Progenitor cell of endocrine pancreas (in vitro differentiated cells): ENCODE data around the gene MBP. TPM values are rescaled to one million over a fixed set of nuclear protein-coding genes. Genes with fewer than 3 reads are reported as not detected.

Experiments used
- DNase-seq: peaks from one replicate; pipeline ENCODE4 v3.0.0; 2021; ENCODE audit warnings: low spot score; ENCODE audit not compliant: unreplicated experiment
- H3K27ac Mint-ChIP-seq: 2 replicates; pipeline ENCODE4 v1.8.0; 2021; ENCODE audit warnings: mild to moderate bottlenecking, moderate library complexity, mixed read lengths
- H3K27me3 Mint-ChIP-seq: 2 replicates; pipeline ENCODE4 v1.8.0; 2021; ENCODE audit warnings: mixed read lengths
- H3K36me3 Mint-ChIP-seq: 2 replicates; pipeline ENCODE4 v1.8.0; 2022; ENCODE audit warnings: mixed read lengths; ENCODE audit not compliant: insufficient read depth
- H3K4me1 Mint-ChIP-seq: 2 replicates; pipeline ENCODE4 v1.8.0; 2021; ENCODE audit warnings: low read depth, mixed read lengths
- H3K4me3 Mint-ChIP-seq: 2 replicates; pipeline ENCODE4 v1.8.0; 2021; ENCODE audit warnings: low read depth, mild to moderate bottlenecking, moderate library complexity, mixed read lengths
- H3K9me3 Mint-ChIP-seq: 2 replicates; pipeline ENCODE4 v1.8.0; 2021; ENCODE audit warnings: low read depth, mixed read lengths
- total RNA-seq: library from RNA; stranded (reverse); gene quantifications from 2 replicates; pipeline ENCODE4 v1.2.1, GENCODE V29; 2021
- TF ChIP-seq, protein P1 (sequence below): fragments of 200-600 bp; sonication (generic); IDR thresholded peaks from one replicate; pipeline ENCODE4 v1.5.0; 2021; ENCODE audit warnings: antibody characterized with exemption, mild to moderate bottlenecking; ENCODE audit not compliant: unreplicated experiment

Gene MBP
- total RNA-seq, 1 donor from 2014 or later: 38.4 TPM

DNA sequence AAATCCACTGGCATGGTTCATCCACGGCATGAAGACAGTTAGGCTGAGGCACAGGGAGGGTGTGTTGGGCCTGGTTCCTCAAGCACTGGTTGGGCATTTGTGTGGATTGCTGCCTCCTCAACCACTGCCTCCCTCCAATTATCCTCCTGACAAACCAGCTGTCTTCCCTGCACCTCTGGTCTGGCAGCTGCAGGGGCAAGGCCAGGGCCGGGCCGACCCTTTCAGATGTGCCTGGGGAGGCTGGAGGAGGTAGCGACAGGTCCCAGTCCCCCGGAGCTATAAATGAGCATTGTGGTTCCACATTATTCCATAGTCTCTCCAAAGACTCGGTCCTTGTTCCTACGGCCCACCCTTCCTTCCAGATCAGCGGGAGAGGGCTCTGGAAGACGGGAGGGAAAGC is 86.2 kb downstream of the MBP start:
- no peak for DNase-seq
- peaks cover 19% of the 10 kb centered on the region for H3K36me3 Mint-ChIP-seq
- TF ChIP-seq, protein P1, sequence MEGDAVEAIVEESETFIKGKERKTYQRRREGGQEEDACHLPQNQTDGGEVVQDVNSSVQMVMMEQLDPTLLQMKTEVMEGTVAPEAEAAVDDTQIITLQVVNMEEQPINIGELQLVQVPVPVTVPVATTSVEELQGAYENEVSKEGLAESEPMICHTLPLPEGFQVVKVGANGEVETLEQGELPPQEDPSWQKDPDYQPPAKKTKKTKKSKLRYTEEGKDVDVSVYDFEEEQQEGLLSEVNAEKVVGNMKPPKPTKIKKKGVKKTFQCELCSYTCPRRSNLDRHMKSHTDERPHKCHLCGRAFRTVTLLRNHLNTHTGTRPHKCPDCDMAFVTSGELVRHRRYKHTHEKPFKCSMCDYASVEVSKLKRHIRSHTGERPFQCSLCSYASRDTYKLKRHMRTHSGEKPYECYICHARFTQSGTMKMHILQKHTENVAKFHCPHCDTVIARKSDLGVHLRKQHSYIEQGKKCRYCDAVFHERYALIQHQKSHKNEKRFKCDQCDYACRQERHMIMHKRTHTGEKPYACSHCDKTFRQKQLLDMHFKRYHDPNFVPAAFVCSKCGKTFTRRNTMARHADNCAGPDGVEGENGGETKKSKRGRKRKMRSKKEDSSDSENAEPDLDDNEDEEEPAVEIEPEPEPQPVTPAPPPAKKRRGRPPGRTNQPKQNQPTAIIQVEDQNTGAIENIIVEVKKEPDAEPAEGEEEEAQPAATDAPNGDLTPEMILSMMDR: no peak
- no peaks in the 10 kb centered on the region for H3K9me3 Mint-ChIP-seq
- H3K27ac Mint-ChIP-seq: no peak overlapping the region
- H3K4me1 Mint-ChIP-seq: no peaks in the 10 kb centered on the region
- no peaks in the 10 kb centered on the region for H3K27me3 Mint-ChIP-seq
- no peak overlapping the region for H3K4me3 Mint-ChIP-seq

DNA sequence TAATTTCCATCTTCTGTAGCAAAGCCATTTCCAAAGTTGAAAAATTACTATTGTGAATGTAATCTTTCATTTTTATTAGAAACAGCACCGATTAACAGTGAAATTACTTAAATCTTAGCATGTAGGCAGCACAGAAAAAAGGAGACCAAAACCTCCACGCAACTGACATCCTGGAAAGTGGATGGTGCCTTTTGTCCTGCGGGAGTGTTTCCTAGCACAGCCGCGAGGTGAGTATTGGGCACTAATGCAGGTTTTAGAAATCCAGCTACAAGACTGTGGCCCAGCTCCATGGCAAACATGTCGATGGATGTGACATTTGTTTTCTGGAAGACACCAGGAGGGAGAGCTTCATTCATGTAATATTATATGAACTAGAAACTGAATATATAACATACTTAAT is 86.9 kb downstream of the MBP start:
- DNase-seq: no peak
- no peaks in the 10 kb centered on the region for H3K27me3 Mint-ChIP-seq
- H3K4me3 Mint-ChIP-seq: no peak overlapping the region
- peaks cover 19% of the 10 kb centered on the region for H3K36me3 Mint-ChIP-seq
- H3K27ac Mint-ChIP-seq: no peak overlapping the region
- no peaks in the 10 kb centered on the region for H3K9me3 Mint-ChIP-seq
- TF ChIP-seq, protein P1: no peak
- no peaks in the 10 kb centered on the region for H3K4me1 Mint-ChIP-seq

DNA sequence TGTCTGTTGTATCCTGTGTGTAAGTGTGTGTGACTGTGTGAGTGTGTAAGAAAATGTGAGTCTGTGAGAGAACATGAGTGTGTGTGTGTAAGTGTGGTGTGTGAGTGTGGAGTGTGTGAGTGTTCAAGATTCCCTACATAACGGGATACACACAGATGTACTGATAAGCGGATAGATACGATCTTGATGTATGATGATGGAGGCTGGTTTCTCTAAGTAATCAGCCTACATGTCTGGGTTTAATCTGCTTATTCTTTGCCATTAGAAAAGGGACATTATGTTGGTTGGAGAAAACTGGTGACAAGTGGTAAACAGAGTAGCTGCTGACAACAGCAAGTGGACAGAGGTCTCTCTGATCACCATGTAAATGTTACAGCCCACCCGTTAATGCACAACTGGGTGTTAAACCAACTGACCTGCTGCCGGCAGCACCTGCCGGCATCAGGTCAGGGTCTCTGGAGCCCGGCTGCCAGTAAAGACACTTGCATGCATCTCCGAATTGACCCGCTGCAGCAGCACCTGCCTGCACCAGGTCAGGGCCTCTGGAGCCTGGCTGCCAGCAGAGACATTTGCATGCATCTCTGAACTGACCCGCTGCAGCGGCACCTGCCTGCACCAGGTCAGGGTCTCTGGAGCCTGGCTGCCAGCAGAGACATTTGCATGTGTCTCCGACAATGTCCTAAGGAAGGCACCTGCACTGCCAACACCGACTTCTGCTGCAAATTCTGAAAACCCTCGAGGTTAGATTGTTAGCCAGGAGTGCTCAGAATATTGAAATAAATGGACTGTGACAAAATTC is 87.5 kb downstream of the MBP start:
- no peak overlapping the region for H3K27ac Mint-ChIP-seq
- no peak overlapping the region for H3K4me3 Mint-ChIP-seq
- H3K4me1 Mint-ChIP-seq: no peaks in the 10 kb centered on the region
- DNase-seq: no peak
- TF ChIP-seq, protein P1: no peak
- no peaks in the 10 kb centered on the region for H3K27me3 Mint-ChIP-seq
- H3K9me3 Mint-ChIP-seq: no peaks in the 10 kb centered on the region
- peaks cover 19% of the 10 kb centered on the region for H3K36me3 Mint-ChIP-seq

DNA sequence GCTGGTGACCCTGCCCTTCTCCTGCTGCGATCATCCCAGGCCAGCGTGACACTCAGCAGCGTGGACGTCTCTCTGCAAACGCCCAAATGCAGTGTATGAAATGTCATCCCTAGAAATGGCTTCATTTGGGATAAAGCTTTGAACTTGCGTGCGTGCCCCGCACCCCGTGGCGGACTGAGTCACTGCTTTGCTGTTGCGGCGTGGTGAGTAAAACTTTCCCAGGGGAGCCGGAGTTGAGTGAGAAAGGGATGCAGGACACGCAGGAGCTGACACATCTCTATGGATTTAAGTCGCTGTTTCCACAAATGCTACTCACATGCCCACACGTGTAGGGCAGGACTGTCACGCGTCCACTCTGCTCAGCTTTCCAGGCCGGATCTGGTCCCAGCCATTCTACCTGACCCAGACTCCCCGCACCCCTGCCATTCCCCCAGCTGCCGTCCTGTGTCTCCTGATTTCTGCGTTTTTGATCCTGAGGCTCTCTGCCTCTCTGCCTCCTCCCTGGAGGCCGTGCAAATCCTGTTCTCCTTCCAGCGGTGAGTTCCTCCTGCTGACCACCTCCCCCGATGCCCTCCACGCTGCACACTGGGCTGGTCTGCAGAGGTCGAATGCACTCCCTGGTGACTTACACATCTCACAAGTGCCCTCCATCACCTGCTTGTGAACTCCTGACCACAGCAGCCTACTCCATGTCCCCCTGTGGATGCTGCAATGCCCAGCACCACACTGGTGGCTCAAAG is 88.9 kb downstream of the MBP start:
- DNase-seq: no peak
- Mint-ChIP-seq H3K4me1 (no peaks in the 10 kb centered on the region), H3K36me3 (peaks cover 19% of the 10 kb centered on the region), H3K9me3 (no peaks in the 10 kb centered on the region), H3K27me3 (no peaks in the 10 kb centered on the region), H3K4me3 (no peak overlapping the region), H3K27ac (peak overlapping the region; percentile 88)
- TF ChIP-seq, protein P1: no peak

DNA sequence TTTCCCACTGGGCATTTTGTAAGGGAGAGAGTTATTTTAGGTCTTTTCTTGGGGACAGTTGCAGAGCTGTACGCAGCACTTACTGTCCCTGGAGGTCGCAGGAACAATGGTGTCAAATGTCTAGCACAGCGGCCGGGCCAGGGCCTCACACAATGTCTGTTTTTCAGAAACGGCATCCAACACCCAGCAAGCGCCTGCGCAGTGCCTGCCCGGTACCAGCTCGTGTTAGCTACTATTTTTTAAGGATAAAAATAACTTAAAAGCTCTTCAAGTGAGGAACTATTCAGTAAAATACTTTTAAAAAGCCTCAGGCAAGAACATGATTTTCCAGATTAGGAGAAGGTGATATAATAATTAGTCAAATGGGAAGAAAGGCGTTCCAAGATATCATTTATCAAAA is 90.0 kb downstream of the MBP start:
- H3K9me3 Mint-ChIP-seq: no peaks in the 10 kb centered on the region
- H3K27ac Mint-ChIP-seq: no peak overlapping the region
- TF ChIP-seq, protein P1: no peak
- no peaks in the 10 kb centered on the region for H3K4me1 Mint-ChIP-seq
- no peaks in the 10 kb centered on the region for H3K27me3 Mint-ChIP-seq
- no peak for DNase-seq
- H3K36me3 Mint-ChIP-seq: peaks cover 16% of the 10 kb centered on the region
- no peak overlapping the region for H3K4me3 Mint-ChIP-seq
